DMS 273 (cell line): Measurements from ENCODE around the gene C6orf120.

Source experiments
- DNase-seq: peaks from one replicate; lab custom pipeline; 2025; ENCODE audit not compliant: unreplicated experiment; lab: John Stamatoyannopoulos, UW

Gene C6orf120

GRCh38 chr6:169701954-169702839 lies at the start of gene C6orf120, which contains the start of gene WDR27:
Gene C6orf120, plus strand, starts transcription at chr6:169702126. Its CDS starts 334 bp downstream, at chr6:169702460.
Gene WDR27, minus strand, starts transcription at chr6:169702029. Its CDS starts 13,024 bp downstream, at chr6:169689005.
- peak; percentile 99 for DNase-seq

GRCh38 chr6:169652896-169653295 lies 49.0 kb upstream of the C6orf120 start:
- DNase-seq: no peak

- no peak for DNase-seq
Observed at GRCh38 chr6:169653691-169654090, 48.2 kb upstream of the C6orf120 start.

GRCh38 chr6:169654598-169655391 lies 47.1 kb upstream of the C6orf120 start:
- peak; percentile 87 for DNase-seq

- DNase-seq: no peak
Observed at GRCh38 chr6:169656546-169657283, 45.2 kb upstream of the C6orf120 start.

GRCh38 chr6:169657284-169657610 lies 44.7 kb upstream of the C6orf120 start:
- DNase-seq: no peak

GRCh38 chr6:169659820-169660610 lies 41.9 kb upstream of the C6orf120 start:
- DNase-seq: no peak

- DNase-seq: no peak
Observed at GRCh38 chr6:169660751-169661390, 41.1 kb upstream of the C6orf120 start.

- no peak for DNase-seq
Observed at GRCh38 chr6:169661391-169661756, 40.6 kb upstream of the C6orf120 start.

GRCh38 chr6:169663468-169663867 lies 38.5 kb upstream of the C6orf120 start:
- no peak for DNase-seq

GRCh38 chr6:169664227-169664626 lies 37.7 kb upstream of the C6orf120 start:
- no peak for DNase-seq

GRCh38 chr6:169665289-169665688 lies 36.6 kb upstream of the C6orf120 start:
- no peak for DNase-seq

GRCh38 chr6:169666441-169666840 lies 35.5 kb upstream of the C6orf120 start:
- no peak for DNase-seq

GRCh38 chr6:169667716-169668115 lies 34.2 kb upstream of the C6orf120 start:
- no peak for DNase-seq

GRCh38 chr6:169668203-169668847 lies 33.6 kb upstream of the C6orf120 start:
- DNase-seq: no peak

- no peak for DNase-seq
Observed at GRCh38 chr6:169669147-169669546, 32.8 kb upstream of the C6orf120 start.

- no peak for DNase-seq
Observed at GRCh38 chr6:169669889-169670288, 32.0 kb upstream of the C6orf120 start.

- no peak for DNase-seq
Observed at GRCh38 chr6:169671563-169671962, 30.4 kb upstream of the C6orf120 start.

- DNase-seq: no peak
Observed at GRCh38 chr6:169675011-169675410, 26.9 kb upstream of the C6orf120 start.

GRCh38 chr6:169677096-169677495 lies 24.8 kb upstream of the C6orf120 start:
- DNase-seq: no peak
